ENCODE results near the gene MYPN. TPM values are rescaled to one million over a fixed set of nuclear protein-coding genes. Genes with fewer than 3 reads are reported as not detected.

MYPN gene
- total RNA-seq, 1 donor from 2014 or later: 124 TPM

GRCh38 chr10:68166871-68167585, 57.7 kb downstream of the MYPN start:
- peaks cover 41% of the 10 kb centered on the region for H3K36me3 ChIP-seq
- no peaks in the 10 kb centered on the region for H3K27me3 ChIP-seq (ENCODE audit: low read depth)
- intact Hi-C loops (cut with micrococcal nuclease): no loop called here
- peaks cover 8% of the 10 kb centered on the region for H3K4me1 ChIP-seq
- no peak overlapping the region for H3K4me3 ChIP-seq
- no peaks in the 10 kb centered on the region for H3K9me3 ChIP-seq (replicated peaks)
- H3K27ac ChIP-seq (replicated peaks): no peak overlapping the region
- TF ChIP-seq, protein P1, sequence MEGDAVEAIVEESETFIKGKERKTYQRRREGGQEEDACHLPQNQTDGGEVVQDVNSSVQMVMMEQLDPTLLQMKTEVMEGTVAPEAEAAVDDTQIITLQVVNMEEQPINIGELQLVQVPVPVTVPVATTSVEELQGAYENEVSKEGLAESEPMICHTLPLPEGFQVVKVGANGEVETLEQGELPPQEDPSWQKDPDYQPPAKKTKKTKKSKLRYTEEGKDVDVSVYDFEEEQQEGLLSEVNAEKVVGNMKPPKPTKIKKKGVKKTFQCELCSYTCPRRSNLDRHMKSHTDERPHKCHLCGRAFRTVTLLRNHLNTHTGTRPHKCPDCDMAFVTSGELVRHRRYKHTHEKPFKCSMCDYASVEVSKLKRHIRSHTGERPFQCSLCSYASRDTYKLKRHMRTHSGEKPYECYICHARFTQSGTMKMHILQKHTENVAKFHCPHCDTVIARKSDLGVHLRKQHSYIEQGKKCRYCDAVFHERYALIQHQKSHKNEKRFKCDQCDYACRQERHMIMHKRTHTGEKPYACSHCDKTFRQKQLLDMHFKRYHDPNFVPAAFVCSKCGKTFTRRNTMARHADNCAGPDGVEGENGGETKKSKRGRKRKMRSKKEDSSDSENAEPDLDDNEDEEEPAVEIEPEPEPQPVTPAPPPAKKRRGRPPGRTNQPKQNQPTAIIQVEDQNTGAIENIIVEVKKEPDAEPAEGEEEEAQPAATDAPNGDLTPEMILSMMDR (IDR thresholded peaks at IDR 0.05; ENCODE audit: borderline replicate concordance): no peak
- DNase-seq: no peak

DNA sequence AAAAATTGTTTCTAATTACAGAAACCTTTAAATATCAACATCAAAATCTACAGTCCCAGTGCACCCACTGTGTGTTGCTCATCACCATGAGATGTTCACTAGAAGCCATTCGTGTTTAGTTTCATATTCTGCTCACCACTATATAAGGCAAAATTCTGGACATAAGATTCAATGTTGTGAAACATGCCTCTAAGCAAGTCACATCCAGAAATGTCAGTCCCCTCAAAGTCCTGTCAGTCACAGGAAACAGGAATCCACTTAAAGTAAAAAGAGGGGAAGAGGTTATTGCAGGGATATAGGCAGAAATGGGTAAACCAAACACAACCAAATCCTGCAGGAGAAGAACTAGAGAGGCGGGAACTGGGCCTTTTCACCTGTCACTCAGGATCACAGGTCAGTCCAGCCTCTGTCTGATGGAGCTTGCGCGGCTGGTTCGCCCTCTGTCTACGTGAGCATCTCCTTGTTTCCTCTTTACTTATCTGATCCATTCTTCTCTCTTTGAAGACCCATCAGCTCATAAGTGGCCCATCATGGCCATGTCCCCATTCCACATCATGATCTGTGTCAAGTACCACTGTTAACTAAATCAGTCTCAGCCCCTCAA, 58.4 kb downstream of the MYPN start:
- DNase-seq: no peak
- TF ChIP-seq, protein P1 (IDR thresholded peaks at IDR 0.05; ENCODE audit: borderline replicate concordance): no peak
- Histone ChIP-seq H3K4me3 (no peak overlapping the region), H3K27me3 (ENCODE audit: low read depth) (no peaks in the 10 kb centered on the region), H3K4me1 (peaks cover 8% of the 10 kb centered on the region), H3K36me3 (peaks cover 41% of the 10 kb centered on the region), H3K9me3 (replicated peaks) (no peaks in the 10 kb centered on the region), H3K27ac (replicated peaks) (no peak overlapping the region)
- intact Hi-C loops (cut with micrococcal nuclease): no loop called here

DNA sequence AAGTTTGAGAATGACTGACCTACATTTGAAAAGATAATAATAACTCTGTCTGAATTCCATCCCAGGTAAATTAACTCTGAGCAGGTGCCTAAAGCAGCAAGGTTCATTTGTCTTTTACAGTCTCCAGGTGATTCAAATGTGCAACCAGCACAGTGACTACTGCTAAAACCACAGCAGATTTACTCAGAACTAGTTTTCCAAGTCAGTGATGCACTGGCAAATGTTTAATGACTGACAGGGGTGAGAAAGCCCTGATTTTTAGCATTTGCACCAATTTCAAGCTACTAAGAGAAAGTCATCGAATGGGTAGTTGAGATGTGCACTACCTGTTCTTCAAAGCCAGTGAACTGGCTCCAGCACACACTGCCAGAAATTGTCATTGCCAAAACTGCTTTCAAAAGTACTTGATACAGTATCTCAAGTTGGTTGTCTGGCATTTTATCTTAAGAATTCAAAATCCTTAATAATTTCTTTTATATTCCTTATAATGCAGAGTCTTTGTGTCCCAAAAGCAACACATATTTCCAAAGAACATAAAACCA, 62.3 kb downstream of the MYPN start:
- Histone ChIP-seq H3K4me3 (no peak overlapping the region), H3K27me3 (ENCODE audit: low read depth) (no peaks in the 10 kb centered on the region), H3K36me3 (peaks cover 43% of the 10 kb centered on the region), H3K4me1 (peaks cover 8% of the 10 kb centered on the region), H3K9me3 (replicated peaks) (no peaks in the 10 kb centered on the region), H3K27ac (replicated peaks) (no peak overlapping the region)
- DNase-seq: no peak
- intact Hi-C loops (cut with micrococcal nuclease): no loop called here
- TF ChIP-seq, protein P1 (IDR thresholded peaks at IDR 0.05; ENCODE audit: borderline replicate concordance): no peak

GRCh38 chr10:68172324-68172723, 63.0 kb downstream of the MYPN start:
- Histone ChIP-seq H3K4me3 (no peak overlapping the region), H3K36me3 (peaks cover 38% of the 10 kb centered on the region), H3K27me3 (ENCODE audit: low read depth) (no peaks in the 10 kb centered on the region), H3K27ac (replicated peaks) (no peak overlapping the region), H3K4me1 (peaks cover 8% of the 10 kb centered on the region), H3K9me3 (replicated peaks) (no peaks in the 10 kb centered on the region)
- intact Hi-C loops (cut with micrococcal nuclease): no loop called here
- TF ChIP-seq, protein P1 (IDR thresholded peaks at IDR 0.05; ENCODE audit: borderline replicate concordance): no peak
- no peak for DNase-seq

GRCh38 chr10:68175949-68176348, 66.7 kb downstream of the MYPN start:
- no peak overlapping the region for H3K27ac ChIP-seq (replicated peaks)
- DNase-seq: no peak
- H3K9me3 ChIP-seq (replicated peaks): no peaks in the 10 kb centered on the region
- intact Hi-C loops (cut with micrococcal nuclease): no loop called here
- H3K27me3 ChIP-seq (ENCODE audit: low read depth): no peaks in the 10 kb centered on the region
- H3K4me1 ChIP-seq: peaks cover 8% of the 10 kb centered on the region
- TF ChIP-seq, protein P1 (IDR thresholded peaks at IDR 0.05; ENCODE audit: borderline replicate concordance): no peak
- no peak overlapping the region for H3K4me3 ChIP-seq
- peaks cover 26% of the 10 kb centered on the region for H3K36me3 ChIP-seq
